Heart right ventricle (tissue), 16 donors: Measurements from ENCODE around the gene ZNF75A. TPM values are rescaled to one million over a fixed set of nuclear protein-coding genes. Genes with fewer than 3 reads are reported as not detected.
"Not testable (repeated sequence)": the region's sequence is repeated elsewhere in the genome, so short reads cannot be mapped to it uniquely, and the experiment has no call there.

Experiments
- ATAC-seq, 8 donors: fragments of 200-7000 bp; cut with Tn5 transposase; one replicate each; pipeline ENCODE4 v1.9.1; 2020; ENCODE audit warnings: mild to moderate bottlenecking in 8 of 8, moderate library complexity in 8 of 8, moderate number of reproducible peaks in 1 of 8
- DNase-seq, 2 donors: peaks; one replicate each; pipeline ENCODE4 v3.0.0-alpha.2; 2020
- H3K27ac ChIP-seq, 10 donors: fragments of 200-600 bp; sonication (generic) in 2 of 10; one replicate each; pipeline versions ENCODE4 v1.5.0 to v1.8.0; 2020 to 2022; ENCODE audit warnings: mild to moderate bottlenecking in 3 of 10
- H3K27me3 ChIP-seq, 7 donors: fragments of 200-600 bp; one replicate each; pipeline ENCODE4 v1.8.0; 2021 to 2022; ENCODE audit warnings: mild to moderate bottlenecking in 2 of 7
- H3K36me3 ChIP-seq, 9 donors: fragments of 200-600 bp; sonication (generic) in 1 of 9; one replicate each; pipeline versions ENCODE4 v1.5.0 to v1.8.0; 2020 to 2022; ENCODE audit warnings: mild to moderate bottlenecking in 2 of 9
- H3K4me1 ChIP-seq, 9 donors: fragments of 200-600 bp; sonication (generic) in 1 of 9; one replicate each; pipeline versions ENCODE4 v1.5.0 to v1.8.0; 2020 to 2022; ENCODE audit warnings: mild to moderate bottlenecking in 4 of 9
- H3K4me3 ChIP-seq, 10 donors: fragments of 200-600 bp; sonication (generic) in 2 of 10; one replicate each; pipeline versions ENCODE4 v1.5.0 to v1.8.0; 2020 to 2022; ENCODE audit warnings: mild to moderate bottlenecking in 7 of 10, moderate library complexity in 2 of 10
- H3K9me3 ChIP-seq, 11 donors: fragments of 200-600 bp in 10 of 11; sonication (generic) in 2 of 11; one replicate each; pipeline versions ENCODE4 v1.5.0 to v1.8.0; 2013 to 2022; ENCODE audit warnings: mild to moderate bottlenecking in 2 of 11, control low read depth in 1 of 11, moderate library complexity in 1 of 11
- WGBS, 2 donors: extraction: QIAGEN DNeasy Blood & Tissue Kit; methylation state at CpG; one replicate each; pipeline ENCODE4 v1.1.7; 2013; ENCODE audit warnings: inconsistent platforms in 1 of 2; 5-methylcytosine and 5-hydroxymethylcytosine counted together
- intact Hi-C, 10 donors: fragments of 100-400 bp; cut with DNase I; formaldehyde crosslinking; loops; one replicate each; pipeline versions ENCODE4 v1.11.1 to v1.14.2; 2022
- polyA plus RNA-seq, 2 donors: library from polyadenylated mRNA; stranded (reverse); fragments of 200-250 nt; gene quantifications; one replicate each; pipeline ENCODE4 v1.2.3, GENCODE V29; 2013
- total RNA-seq, 10 donors: library from RNA; stranded (reverse); fragmentation: NEBNext Ultra II Directional in 3 of 10; extraction: Animal tissue kit (Norgen Biotek cat#: 25700) in 3 of 10; gene quantifications; one replicate each; pipeline versions ENCODE4 v1.2.1 to v1.2.4, GENCODE V29; 2021 to 2023
- TF ChIP-seq, protein P1 (sequence below), 9 donors: fragments of 200-600 bp; sonication (generic) in 2 of 9; IDR thresholded peaks; one replicate each; pipeline versions ENCODE4 v1.5.0 to v1.8.0; 2021 to 2022; ENCODE audit warnings: antibody characterized with exemption in 9 of 9, mild to moderate bottlenecking in 5 of 9, moderate library complexity in 1 of 9
- donor health status: Arrhythmogenic right ventricular cardiomyopathy.
- donor health status: ischemic (EF 13 %, LVEDD 7.1; RV severe dilation, severe dysfunction).
- donor health status: healthy with polysubstance abuse.
- donor health status: DM: no; HTN: yes; CAD: no.
- donor health status: DM: no; HTN: no; CAD: no.
- donor health status: ischemic (EF 25% LVEDD 6.9; RV normal size, moderate dysfunction).
- donor health status: ischemic (EF 25% LVEDD 5.7; RV mildly dilated, moderate dysfunction).
- donor health status: healthy.
- donor health status: DM: yes; HTN: yes; CAD: no.
- donor health status: Ischemic cardiomyopathy.
- donor health status: ischemic (EF 35%, LVEDD 5.7; RV mildly dilated, moderate dysfunction).
- donor health status: nonischemic (EF 11% LVEDD 7.7; RV severe dilation, severe dysfunction).
- donor health status: DM: yes; HTN: yes; CAD: no.
- donor health status: PGD.
- donor health status: ischemic (EF 29% LVEDD 5.4; RV normal size, mild dysfunction).
- donor health status: nonischemic (EF 23%, LVEDD 6.1; RV moderate dilation, normal function).

ZNF75A gene
- total and polyA plus RNA-seq, 12 donors: 9.1 to 33.9 (median 21.6) TPM

DNA sequence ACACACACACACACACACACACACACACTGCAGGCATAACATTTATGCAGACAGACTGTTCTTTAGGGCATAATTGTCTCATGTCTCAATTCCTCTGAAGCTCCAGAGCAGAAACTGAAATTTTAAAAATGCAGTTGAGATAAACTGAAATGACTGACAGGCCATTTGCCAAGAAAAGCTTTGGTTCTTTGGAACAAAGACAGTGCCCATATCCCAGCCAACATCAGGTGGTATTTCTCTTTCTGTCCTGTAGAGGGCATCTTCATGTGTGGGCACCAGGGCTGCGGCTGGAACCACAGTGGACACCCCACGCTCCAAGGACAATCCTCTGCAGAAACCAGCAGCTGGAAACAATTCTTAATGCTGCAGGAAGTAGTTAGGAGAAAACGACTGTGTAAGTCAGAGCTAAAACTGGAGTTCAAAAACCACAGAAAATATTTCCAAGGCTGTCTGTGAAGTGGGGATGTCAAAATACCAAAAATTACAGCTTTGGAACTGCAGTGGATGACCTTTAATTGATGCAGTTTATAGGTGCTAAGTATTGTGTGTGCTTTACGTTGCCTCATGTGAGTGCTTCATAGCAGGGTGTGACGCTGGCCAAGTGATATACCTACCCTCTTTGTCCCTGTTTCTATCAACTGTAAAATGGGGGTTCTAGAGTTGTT lies 38.3 kb upstream of the ZNF75A start:
- DNase-seq: no peak
- 65 to 67% methylated on average over 5 of the region's 5 CpGs for WGBS, 2 donors
- Histone ChIP-seq H3K4me3 (no peak overlapping the region), H3K4me1 (peaks cover 0 to 30% (median 14%) of the 10 kb centered on the region in 9 donors), H3K27me3 (no peaks in the 10 kb centered on the region), H3K27ac (no peak overlapping the region), H3K36me3 (peaks cover 0 to 40% (median 20%) of the 10 kb centered on the region in 9 donors), H3K9me3 (peaks cover 0 to 73% (median 12%) of the 10 kb centered on the region in 11 donors)
- no peak for ATAC-seq
- TF ChIP-seq, protein P1, sequence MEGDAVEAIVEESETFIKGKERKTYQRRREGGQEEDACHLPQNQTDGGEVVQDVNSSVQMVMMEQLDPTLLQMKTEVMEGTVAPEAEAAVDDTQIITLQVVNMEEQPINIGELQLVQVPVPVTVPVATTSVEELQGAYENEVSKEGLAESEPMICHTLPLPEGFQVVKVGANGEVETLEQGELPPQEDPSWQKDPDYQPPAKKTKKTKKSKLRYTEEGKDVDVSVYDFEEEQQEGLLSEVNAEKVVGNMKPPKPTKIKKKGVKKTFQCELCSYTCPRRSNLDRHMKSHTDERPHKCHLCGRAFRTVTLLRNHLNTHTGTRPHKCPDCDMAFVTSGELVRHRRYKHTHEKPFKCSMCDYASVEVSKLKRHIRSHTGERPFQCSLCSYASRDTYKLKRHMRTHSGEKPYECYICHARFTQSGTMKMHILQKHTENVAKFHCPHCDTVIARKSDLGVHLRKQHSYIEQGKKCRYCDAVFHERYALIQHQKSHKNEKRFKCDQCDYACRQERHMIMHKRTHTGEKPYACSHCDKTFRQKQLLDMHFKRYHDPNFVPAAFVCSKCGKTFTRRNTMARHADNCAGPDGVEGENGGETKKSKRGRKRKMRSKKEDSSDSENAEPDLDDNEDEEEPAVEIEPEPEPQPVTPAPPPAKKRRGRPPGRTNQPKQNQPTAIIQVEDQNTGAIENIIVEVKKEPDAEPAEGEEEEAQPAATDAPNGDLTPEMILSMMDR (IDR thresholded peaks at IDR 0.05): peak; percentile 23 to 57 (median 53)
- intact Hi-C loops: loop anchor here in 7 of 10 donors (5.0 to 10.0 kb wide), 6 partner anchors 62 to 238 kb away; partner anchors contain the start of genes CLUAP1 (in 4 of the 7) and C16orf90 (in 1 of the 7)

DNA sequence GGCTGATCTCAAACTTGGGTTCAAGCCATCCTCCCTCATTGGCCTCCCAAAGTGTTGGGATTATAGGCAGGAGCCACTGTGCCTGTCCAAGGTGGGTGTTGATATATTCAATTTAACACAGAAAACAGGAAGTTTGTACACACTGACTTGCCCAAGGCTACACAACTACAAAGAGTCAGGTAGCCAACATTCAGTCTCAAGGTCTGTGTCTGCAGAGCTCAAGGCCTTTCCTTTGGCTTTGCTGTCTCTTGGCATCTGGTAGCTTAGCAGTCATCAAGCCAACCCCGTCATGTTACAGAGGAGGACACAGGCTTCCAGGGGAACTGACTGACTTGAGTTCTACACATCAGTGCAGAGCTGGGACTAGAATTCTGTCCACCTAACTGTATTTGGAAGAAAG lies 37.0 kb upstream of the ZNF75A start:
- H3K4me3 ChIP-seq: no peak overlapping the region
- 77 to 88% methylated on average over 1 of the region's 1 CpG for WGBS, 2 donors
- DNase-seq (no peak), ATAC-seq (no peak)
- TF ChIP-seq, protein P1 (IDR thresholded peaks at IDR 0.05): no peak
- H3K27me3 ChIP-seq: no peaks in the 10 kb centered on the region
- H3K27ac ChIP-seq: no peak overlapping the region
- H3K9me3 ChIP-seq: peaks cover 0 to 86% (median 12%) of the 10 kb centered on the region in 11 donors
- H3K36me3 ChIP-seq: peaks cover 0 to 40% (median 20%) of the 10 kb centered on the region in 9 donors
- H3K4me1 ChIP-seq: peaks cover 0 to 21% (median 14%) of the 10 kb centered on the region in 9 donors
- intact Hi-C loops: loop anchor here in 7 of 10 donors (5.0 to 10.0 kb wide), 6 partner anchors 63 to 237 kb away; partner anchors contain the start of genes CLUAP1 (in 4 of the 7) and C16orf90 (in 1 of the 7)

DNA sequence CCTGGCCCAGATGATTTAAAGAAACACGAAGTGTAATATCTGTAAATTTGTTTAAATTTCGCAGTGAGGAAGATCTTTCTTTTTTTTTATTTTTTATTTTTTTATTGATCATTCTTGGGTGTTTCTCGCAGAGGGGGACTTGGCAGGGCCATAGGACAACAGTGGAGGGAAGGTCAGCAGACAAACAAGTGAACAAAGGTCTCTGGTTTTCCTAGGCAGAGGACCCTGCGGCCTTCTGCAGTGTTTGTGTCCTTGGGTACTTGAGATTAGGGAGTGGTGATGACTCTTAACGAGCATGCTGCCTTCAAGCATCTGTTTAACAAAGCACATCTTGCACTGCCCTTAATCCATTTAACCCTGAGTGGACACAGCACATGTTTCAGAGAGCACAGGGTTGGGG lies 34.6 kb upstream of the ZNF75A start:
- intact Hi-C loops, DNase-seq, H3K27me3 ChIP-seq, H3K4me1 ChIP-seq, ATAC-seq, H3K27ac ChIP-seq, H3K4me3 ChIP-seq: not testable (repeated sequence)
- Histone ChIP-seq H3K9me3 (peaks cover 0 to 92% (median 12%) of the 10 kb centered on the region in 11 donors), H3K36me3 (peaks cover 0 to 37% (median 19%) of the 10 kb centered on the region in 9 donors)
- WGBS, 2 donors: 77% methylated on average over 5 of the region's 5 CpGs

DNA sequence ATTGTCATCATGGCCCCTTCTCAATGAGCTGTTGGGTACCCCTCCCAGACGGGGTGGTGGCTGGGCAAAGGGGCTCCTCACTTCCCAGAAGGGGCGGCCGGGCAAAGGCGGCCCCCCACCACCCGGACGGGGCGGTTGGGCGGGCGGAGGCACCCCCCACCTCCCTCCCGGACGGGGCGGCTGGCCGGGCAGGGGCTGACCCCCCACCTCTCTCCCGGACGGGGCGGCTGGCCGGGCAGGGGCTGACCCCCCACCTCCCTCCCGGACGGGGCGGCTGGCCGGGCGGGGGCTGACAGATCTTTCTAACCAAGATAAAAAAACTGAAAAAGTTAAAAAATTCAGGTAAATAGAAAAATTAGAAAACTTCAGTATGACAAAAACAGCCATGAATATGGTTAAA lies 34.0 kb upstream of the ZNF75A start:
- H3K27ac ChIP-seq, H3K4me3 ChIP-seq, ATAC-seq, DNase-seq, H3K27me3 ChIP-seq, intact Hi-C loops, H3K4me1 ChIP-seq: not testable (repeated sequence)
- Histone ChIP-seq H3K9me3 (peaks cover 0 to 87% (median 12%) of the 10 kb centered on the region in 11 donors), H3K36me3 (peaks cover 0 to 32% (median 13%) of the 10 kb centered on the region in 9 donors)
- 93 to 94% methylated on average over 22 of the region's 22 CpGs for WGBS, 2 donors

DNA sequence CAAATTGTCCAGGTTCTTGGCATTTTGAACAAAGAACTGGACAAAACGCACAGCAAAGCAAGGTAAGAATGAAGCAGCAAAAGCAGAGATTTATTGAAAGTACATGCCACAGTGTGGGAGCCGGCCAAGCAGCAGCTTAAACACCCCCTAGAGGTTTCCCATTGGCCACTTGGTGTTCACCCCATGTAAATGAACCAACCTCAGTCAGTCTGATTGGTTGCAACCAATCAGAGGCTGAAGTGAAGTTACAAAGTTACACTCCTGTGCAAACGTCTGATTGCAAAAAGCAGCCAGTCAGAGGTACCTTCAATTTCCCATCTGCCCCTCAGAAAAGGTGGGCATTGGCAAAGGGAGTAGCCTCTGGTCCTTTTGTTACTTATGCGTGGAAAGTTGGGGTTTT lies 30.8 kb upstream of the ZNF75A start:
- no peaks in the 10 kb centered on the region for H3K27me3 ChIP-seq
- WGBS, 2 donors: 59 to 63% methylated on average over 4 of the region's 4 CpGs
- no peak overlapping the region for H3K27ac ChIP-seq
- no peak for DNase-seq
- peaks cover 0 to 55% (median 0%) of the 10 kb centered on the region in 11 donors for H3K9me3 ChIP-seq
- intact Hi-C loops: no loop called here
- H3K36me3 ChIP-seq: peaks cover 0 to 5% (median 0%) of the 10 kb centered on the region in 9 donors
- H3K4me1 ChIP-seq: no peaks in the 10 kb centered on the region
- ATAC-seq: no peak
- H3K4me3 ChIP-seq: no peak overlapping the region
- TF ChIP-seq, protein P1 (IDR thresholded peaks at IDR 0.05): no peak
